Activated T-helper 1 cell treated with Interleukin-2 at 50 U/mL for 16 hours (primary cell): ENCODE results near the gene VNN1.
"Not testable (repeated sequence)": the region's sequence is repeated elsewhere in the genome, so short reads cannot be mapped to it uniquely, and the experiment has no call there.

Source experiments
- DNase-seq: peaks from one replicate; pipeline ENCODE4 v3.0.0-alpha.2; 2020; ENCODE audit warnings: low read depth

VNN1 gene

DNA sequence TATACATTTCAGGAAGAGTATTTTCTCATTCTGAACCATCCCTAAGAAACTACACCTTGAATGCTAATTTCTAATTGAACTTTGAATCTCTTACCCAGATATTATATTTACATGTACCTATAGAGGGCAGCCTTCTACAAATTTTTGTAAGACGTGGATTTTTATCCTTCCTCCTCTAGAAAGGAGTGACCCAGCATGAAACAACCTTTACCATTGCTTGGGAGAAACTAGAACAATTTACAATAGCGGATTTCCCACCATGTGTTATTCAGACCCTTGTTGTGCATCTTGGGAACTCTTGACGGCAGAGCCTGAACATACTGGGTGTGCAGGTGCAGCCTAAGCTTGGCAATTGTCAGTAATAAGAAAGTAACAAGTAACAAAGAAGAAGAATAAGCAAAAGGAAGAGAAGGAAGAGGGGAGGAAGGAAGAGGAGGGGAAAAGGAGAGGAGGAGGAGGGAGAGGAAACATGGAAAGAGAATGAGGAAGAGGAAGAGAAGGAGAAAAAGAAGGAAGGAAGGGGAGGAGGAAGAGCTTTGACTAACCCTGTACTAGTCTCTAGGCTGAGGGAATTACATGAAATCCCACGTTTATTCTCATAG is 44.1 kb downstream of the VNN1 start:
- no peak for DNase-seq

DNA sequence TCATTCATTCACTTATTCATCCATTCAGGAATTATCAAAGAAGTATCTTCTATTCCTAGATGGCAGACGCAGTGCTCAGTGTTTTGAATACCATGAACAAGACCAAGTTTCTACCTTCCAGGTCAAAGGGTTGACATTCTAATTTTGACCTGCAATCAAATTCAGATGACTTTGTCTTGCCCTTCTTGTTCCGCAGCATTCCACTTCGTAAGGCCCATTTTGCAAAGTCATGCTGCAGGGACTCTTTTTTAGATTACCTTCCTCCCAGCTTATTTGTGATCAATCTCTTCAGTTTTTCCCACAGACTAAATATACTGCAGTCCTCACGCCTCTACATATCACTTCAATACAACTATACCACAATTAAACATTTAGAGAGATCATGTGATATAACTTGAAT is 47.7 kb downstream of the VNN1 start:
- DNase-seq: no peak

DNA sequence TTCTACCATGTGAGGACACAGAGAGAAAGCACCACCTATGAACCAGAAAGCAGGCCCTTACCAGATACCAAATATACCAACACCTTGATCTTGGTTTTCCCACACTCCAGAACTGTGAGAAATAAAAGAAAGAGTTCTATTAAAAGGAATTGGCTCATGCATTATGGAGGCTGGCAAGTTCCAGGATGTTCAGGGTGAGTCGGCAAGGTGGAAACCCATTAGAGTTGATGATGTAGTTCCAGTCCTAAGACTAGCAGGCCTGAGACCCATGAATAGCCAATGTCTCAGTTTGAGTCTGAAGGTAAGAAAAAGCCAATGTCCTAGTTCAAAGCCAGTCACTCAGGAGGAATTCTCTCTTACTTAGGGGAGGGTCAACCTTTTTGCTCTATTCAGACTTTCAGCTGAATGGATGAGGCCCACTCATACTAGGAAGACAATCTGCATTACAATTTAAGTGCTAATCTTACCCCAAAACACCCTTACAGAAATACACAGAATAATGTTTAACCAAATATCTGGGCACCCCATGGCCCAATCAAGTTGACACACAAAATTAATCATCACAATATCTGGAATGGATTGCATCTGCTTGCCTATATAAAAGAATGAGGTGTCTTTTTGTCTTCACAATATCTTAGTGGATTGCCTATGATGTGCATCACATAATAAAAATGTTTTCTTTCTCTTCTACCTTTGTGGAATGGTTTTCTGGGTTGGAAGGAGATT is 49.4 kb downstream of the VNN1 start:
- DNase-seq: no peak

DNA sequence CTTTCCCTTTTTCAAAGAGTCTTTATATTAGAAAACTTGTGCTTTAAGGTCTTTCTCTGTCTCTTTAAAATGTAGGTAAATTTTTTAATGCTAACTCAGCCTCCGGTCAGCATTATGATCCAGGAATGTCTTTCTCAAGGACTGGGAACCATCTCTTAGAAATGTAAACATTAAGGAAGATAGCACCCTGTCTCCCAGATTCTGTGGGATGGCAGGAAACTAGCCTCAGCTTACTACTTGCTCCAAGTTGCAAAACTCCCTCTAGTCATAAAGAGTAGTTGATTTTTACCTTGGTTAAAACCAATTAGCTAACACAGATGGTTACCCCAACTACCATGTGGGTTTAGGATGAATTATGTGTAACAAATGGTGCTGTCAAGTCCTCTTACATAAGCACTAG is 50.2 kb downstream of the VNN1 start:
- no peak for DNase-seq

DNA sequence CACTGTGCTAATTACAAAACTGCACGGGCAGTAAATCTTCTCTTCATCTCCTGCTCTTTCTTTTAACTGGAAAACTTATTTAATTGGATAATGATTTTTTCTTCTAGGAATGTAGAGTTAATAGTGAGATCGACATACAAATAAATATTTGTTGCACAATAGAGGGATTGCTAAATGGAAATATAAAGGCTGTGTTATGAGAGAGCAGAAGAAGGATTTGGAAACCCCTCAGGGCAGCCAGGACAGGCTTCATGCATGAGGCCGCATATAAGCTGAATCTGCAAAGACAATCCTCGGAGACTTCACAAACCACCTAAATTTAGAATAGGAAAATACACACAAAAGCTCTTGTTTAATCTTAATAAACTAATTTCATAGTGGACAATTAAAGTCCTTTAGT is 51.9 kb downstream of the VNN1 start:
- no peak for DNase-seq

DNA sequence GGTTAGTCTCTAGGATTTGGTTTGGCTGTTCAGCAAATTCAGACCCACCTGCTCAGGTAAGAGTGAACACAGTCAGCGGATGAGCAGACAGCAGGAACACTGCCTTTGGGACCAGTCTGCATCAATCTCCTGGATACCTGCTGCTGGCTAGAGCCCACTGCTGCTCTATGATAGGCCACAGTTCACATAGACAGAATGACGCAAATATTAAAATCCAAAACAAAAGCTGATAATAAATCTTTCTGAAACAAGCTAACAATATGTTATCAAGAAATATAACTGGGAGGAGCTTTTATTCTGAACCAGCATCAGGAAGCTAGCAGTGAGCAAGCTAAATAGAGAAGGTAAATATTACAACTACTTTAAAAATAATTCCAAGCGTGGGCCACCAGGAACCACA is 54.8 kb downstream of the VNN1 start, which contains the start of gene TAAR1:
TSS of gene TAAR1 (minus strand) at position 101 of the 400 bp plus-strand sequence. CDS start 13,179 bp downstream, outside the sequence.
- no peak for DNase-seq

DNA sequence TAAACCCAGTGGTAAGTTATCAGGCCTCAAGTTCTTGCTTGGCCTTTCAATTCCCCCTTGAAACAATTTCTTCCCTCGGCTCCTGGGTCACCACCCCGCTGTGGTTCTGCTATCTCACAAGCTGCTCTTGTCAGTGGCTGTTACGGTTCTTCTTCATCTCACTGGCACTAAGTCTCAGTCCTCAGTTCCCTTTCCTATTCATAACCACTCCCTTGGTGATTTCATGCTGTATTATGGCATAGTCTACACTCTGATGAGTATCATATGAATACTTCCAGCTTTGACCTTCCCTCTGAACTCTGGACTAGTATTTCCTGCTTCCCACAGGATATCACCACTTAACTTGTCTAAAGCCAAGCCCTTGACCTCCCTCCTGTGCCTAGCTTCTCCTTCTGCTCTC is 62.8 kb downstream of the VNN1 start:
- DNase-seq: no peak

DNA sequence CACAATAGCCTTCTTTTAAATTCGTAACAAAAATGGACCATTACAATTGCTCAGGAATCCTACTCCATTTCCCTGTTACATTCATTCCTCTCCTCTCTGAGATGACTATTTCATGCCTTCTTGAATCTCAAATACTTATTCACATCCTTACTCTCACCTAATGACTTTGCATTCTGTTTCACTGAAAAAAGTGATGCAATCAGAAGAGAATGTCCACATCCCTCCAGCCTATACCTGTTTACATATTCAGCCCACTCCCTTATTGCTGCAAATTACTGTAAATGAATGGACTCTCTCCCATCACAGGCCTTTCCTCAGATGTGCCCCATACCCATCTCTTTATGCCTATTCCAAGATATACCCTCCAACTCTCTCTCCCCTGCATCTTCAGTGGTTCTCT is 63.4 kb downstream of the VNN1 start:
- no peak for DNase-seq

DNA sequence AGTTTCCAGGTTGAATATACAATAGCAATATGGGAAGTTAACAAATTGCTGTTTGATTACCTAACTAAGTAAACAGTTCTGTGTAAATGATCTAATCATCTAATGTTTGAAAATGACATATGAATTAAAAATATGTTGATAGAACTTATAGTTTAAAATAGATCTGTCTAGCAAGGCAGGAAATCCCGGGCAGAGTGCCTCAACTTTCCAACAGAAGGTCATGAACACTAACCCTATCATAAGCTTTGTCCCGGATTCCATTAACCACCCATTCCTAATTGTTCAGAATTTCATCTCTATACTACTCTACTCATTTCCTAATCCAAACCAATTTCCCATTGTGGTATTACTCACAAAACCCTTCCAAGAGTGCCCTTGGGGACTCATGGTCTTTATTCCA is 65.0 kb downstream of the VNN1 start:
- no peak for DNase-seq

DNA sequence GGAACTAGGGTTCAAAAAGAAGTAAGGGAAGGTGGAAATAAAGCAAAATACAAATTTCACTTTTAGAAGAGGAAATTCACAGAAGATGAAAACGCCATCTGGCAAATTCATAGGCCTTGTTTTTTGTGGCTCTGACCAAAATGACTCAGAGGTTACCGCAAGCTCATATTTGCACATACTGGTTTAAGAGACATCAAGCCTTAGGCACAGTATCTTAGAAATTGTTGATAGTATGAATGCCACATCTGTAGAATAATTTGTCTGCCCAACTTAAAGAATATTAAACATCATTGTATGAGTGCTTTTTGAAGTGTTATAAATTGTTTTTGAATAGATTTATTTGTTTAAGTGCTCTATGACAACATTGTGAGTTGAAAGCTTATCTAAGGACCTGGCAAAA is 65.5 kb downstream of the VNN1 start:
- DNase-seq: no peak

DNA sequence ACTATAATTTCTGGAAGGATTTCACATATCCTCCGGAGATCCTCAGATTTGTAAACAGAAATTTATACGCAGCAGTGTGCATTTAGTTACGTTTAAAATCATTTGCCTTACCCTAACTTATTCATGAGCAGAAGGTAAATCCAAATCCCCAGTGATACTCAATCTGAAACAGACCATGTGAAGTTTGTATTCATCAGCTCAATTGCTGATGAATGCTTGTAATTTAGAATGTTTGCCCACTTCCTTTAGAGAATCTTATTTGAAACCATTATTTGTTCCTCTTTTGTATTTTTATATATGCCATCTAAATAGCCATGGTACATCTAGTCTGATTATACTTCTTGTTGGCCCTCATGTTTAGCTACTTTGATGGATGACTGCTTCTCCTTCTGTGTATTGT is 70.3 kb downstream of the VNN1 start:
- DNase-seq: no peak

DNA sequence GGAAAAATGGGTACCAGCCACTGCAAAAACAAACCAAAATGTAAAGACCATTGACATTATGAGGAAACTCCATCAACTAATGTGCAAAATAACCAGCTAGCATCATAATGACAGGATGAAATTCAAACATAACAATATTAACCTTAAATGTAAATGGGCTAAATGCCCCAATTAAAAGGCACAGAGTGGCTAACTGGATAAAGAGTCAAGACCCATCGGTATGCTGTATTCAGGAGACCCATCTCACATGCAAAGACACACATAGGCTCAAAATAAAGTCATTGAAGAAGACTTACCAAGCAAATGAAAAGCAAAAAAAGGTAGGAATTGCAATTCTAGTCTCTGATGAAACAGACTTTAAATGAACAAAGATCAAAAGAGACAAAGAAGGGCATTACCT is 76.7 kb downstream of the VNN1 start:
- DNase-seq: not testable (repeated sequence)

DNA sequence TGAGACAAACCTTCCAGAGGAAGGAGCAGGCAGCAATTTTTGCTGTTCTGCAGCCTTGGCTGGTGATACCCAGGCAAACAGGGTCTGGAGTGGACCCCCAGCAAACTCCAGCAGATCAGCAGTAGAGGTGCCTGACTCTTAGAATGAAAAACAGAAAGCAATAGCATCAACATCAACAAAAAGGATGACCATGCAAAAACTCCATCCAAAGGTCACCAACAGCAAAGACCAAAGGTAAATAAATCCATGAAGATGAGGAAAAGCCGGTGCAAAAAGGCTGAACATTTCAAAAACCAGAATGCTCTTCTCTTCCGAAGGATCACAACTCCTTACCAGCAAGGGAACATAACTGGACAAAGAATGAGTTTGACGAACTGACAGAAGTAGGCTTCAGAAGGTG is 77.9 kb downstream of the VNN1 start:
- not testable (repeated sequence) for DNase-seq

DNA sequence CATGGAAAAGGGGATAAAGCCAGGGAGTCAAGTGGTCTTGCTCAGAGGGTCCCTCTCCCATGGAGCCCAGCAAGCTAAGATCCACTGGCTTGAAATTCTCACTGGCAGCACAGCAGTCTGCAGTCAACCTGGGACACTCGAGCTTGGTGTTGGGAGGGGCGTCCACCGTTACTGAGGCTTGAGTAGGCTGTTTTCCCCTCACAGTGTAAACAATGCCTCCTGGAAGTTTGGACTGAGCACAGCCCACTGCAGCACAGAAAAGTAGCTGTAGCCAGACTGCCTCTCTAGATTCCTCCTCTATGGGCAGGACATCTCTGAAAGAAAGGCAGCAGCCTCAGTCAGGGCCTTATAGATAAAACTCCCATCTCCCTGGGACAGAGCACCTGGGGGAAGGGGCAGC is 78.6 kb downstream of the VNN1 start:
- not testable (repeated sequence) for DNase-seq

DNA sequence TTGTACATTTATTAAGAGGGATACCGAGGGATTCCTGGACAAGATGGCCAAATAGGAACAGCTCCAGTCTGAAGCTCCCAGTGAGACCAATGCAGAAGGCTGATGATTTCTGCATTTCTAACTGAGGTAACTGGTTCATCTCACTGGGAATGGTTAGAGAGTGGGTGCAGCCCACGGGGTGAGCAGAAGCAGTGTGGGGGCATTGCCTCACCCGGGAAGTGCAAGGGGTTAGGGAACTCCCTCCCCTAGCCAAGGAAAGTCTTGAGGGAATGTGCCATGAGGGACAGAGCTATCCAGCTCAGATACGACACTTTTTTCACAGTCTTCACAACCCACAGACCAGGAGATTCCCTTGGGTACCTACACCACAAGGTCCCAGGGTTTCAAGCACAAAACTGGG is 79.1 kb downstream of the VNN1 start:
- no peak for DNase-seq

DNA sequence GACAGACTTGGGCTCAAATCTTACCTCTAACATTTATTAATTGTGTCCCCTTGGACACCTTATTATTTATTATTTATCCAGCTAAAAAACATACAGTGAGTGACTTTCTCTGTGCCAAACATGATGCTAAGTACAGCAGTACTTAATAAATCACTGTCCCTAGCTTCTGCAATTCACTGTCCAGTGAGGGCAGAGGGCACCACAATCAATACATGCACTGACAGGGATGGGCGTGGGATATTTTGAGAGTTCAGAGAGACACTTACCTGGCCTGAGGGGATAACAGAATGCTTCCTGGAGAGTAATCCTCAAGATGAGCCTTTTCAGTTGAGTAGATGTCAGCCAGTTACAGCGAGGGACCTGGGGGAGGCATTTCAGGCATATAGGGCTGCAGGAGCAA is 80.5 kb downstream of the VNN1 start:
- DNase-seq: no peak
